GM19438 (cell line): Measurements from ENCODE around the gene EEPD1.
A peak's percentile ranks its signal among the peaks of the same experiment; 100 is the strongest.
"Not testable (repeated sequence)": the region's sequence is repeated elsewhere in the genome, so short reads cannot be mapped to it uniquely, and the experiment has no call there.

ENCODE experiments used
- ATAC-seq: cut with Tn5 transposase; IDR thresholded peaks from one replicate; pipeline ENCODE4 v1.9.1; 2021; ENCODE audit warnings: low read depth; ENCODE audit not compliant: unreplicated experiment

The EEPD1 gene

DNA sequence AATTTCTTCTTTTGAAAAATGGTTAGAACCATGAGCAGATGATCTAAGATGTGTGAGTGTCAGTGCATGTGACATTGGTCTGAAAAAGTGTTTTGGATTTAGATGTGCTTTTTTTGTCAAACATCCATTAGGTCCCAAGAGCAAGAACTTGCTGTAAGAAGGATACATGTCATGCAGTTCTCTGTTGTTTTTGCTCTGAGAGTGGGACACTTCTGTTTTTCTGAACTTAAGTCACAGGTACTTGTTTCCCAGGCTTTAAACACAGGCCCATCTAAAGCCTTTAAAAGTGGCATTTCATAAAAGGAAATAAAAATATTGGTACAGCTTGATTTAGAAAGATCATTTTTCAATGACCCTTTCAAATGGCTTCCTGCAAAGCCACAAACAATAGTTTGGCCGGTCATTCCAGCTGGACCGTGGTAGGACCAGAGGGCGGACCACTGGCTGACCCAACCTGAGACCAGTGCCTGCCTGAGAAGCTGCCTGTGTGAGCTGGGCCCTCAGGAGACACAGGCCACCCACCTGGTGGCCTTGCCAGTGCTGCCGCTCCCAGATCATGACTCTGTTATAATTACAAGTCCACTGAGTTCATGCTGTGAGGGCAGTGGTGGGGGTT, 92.7 kb downstream of the EEPD1 start:
- ATAC-seq, result no peak

DNA sequence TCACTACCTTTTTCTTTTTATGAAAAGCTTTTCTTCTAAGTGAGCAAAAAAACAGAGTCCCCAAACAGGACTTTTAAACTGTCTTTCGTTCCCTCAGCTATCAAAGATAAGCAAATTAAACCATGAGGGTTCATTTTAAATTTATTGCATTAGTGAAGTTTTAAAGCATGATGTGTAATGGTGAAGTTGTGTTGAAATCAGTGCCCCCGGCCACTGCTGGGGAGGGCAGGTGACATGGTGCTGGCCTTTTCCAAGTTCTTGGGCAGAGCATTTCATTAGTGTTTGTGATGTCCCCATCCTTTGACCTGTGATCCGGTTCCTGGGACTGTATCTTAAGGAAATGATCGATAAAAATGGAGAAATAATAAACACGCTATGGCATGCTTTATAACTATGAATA, 96.0 kb downstream of the EEPD1 start:
- no peak for ATAC-seq

DNA sequence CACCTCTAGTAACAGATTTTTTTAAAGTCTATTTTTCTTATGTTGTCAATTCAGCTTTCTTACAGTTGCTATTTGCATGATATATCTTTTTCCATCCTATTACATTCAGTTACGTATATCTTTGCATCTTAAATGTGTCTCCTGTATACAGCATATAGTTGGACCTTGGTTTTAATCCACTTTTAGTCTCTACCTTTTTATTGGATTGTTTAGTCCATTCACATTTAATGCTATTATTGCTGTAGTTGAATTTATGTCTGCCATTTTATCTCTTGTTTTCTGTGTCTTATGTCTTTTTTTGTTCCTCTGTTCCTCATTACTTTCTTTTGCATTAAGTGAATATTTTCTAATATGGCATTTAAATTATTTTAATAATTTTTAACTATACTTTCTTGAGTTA, 100.6 kb downstream of the EEPD1 start:
- ATAC-seq, result no peak

DNA sequence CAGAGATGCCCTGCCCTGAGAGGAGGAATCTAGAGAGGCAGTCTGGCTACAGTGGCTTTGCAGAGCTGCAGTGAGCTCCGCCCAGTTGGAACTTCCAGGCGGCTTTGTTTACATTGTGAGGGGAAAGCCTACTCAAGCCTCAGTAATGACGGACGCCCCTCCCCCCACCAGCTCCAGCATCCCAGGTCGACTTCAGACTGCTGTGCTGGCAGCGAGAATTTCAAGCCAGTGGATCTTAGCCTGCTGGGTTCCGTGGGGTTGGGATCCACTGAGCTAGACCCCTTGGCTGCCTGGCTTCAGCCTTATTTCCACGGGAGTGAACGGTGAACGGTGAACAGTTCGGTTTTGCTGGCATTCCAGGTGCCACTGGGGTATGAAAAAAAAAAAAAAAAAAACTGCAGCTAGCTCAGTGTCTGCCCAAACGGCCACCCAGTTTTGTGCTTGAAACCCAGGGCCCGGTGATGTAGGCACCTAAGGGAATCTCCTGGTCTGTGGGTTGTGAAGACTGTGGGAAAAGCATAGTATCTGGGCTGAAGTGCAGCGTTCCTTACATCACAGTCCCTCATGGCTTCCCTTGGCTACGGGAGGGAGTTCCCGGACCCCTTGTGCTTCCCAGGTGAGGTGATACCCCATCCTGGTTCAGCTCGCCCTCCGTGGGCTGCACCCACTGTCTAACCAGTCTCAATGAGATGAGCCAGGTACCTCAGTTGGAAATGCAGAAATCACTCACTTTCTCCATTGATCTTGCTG, 105.6 kb downstream of the EEPD1 start:
- not testable (repeated sequence) for ATAC-seq

DNA sequence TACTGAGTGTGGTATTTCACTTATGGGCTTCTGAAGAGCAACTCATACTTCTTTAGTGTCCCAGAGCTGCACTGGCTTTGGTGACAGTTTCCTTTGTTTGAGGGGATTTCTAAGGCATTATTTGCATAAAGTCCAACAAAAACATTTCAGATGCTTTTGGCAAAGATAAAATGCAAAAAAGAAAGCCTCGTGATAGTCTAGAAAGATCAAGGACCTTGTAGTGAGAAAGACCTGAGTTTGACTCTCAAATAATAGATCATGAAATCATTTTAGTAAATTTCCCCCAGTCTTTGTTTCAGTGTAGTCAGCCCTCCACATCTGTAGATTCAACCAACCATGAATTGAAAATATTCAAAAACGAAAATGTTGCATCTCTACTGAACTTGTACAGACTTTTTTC, 107.4 kb downstream of the EEPD1 start:
- no peak for ATAC-seq

DNA sequence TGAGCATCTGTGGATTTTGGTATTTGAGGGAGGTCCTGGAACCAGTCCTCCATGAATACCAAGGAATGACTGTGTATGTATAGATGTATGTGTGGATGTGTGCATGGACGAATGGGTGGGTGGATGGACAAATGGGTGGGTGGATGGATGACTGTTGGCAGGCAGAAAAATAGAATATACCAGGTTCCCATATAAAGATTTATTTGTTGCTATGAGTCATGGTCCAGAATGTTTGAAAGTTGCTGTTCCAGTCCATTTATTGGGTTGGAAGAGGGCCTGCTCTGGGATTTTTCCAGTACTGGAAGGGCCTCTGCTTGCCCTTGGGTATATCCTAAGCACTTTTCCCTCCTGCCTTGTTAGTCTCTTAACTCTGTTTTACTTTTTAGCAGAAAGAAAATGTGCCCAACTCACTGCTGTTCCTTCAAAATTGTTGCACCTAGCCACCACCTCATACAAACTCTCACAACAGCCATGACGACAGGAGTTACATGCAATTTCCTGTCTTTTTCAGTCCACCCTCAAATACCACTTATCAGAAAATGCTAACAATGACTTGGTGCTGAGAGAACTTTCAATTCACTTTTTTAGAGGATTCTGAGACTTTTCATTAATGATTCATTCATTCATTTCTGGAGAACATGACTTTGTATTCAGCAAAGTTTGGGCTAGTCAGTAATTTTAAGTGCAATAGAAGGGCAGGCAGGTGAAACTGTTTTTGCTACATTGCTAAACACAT, 108.1 kb downstream of the EEPD1 start:
- ATAC-seq, result peak; percentile 47

DNA sequence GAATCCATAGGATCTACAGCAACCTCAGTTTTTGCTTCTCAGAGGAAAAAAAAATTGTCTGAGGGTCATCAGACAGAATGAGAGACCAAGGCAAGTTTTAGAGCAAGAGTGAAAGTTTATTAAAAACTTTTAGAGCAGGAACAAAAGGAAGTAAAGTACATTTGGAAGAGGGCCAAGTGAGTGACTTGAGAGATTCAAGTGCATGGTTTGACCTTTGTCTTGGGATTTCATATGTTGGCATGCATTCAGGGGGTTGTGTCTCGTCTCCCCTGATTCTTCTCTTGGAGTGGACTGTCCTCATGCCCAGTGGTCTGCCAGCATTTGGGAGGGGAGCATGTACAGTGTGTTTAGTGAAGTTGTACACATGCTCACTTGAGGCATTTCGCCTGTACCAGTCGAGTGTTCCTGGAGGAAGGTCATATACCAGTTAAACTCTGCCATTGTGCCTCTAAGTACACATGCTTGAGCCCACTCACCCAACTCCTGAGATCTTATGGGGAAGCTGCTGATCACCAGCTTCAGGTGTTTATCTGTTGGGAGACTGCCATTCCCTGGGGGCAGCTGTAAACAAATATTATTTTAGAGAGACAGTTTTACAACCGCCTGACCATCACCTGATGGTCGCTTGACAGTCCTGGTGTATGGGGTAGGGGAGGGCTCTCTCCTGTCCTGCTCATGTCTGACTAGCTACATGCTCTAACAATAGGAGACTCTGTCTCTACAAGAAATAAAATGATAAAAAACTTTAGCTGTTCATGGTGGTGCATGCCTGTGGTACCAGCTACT, 109.4 kb downstream of the EEPD1 start:
- ATAC-seq, result no peak

DNA sequence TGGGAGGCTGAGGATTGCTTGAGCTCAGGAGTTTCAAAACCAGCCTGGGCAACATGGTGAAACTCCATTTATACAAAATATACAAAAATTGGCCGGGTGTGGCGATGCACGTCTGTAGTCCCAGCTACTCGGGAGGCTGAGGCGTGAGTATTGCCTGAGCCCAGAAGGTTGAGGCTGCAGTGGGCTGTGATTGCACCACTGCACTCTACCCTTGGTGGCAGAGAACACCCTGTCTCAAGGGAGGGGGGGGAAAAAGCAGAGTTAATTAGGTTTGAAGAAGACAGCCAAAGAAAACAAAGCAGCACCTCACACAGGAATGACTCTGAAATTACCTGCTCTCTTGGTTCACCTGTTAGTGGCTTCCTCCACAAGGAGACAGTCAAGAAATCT, 110.0 kb downstream of the EEPD1 start:
- no peak for ATAC-seq

DNA sequence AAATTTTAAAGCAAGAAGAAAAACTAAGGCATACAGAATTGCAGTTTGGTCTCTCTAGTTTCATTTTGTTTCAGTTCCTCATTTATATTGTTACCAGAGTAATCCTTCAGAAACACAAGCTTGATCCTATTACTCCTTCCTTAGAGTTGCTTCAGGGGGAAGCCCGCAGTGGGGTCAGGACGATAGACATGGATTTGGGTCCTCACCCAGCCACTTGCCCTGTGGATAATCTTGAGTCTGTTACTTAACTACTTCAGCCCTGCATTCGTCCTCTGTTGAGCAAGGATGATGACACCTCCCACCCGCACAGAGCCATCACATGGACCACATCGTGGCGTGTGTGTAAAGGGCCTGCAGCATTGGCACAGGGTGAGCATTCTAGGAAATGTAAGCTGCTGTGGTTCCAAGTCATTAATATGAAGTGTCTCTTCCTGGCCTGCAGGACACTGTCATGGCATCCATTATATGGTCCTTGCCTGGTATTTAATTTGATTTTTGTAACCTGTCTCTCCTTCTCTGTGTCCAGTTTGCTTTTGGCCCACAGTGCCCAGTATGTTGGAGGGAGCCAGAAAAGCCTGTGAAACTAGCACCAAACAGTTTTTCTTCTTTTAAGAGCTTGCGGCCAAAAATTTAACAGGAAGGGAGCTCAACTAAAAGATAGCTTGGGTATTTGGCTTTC, 111.2 kb downstream of the EEPD1 start:
- peak; percentile 55 for ATAC-seq

DNA sequence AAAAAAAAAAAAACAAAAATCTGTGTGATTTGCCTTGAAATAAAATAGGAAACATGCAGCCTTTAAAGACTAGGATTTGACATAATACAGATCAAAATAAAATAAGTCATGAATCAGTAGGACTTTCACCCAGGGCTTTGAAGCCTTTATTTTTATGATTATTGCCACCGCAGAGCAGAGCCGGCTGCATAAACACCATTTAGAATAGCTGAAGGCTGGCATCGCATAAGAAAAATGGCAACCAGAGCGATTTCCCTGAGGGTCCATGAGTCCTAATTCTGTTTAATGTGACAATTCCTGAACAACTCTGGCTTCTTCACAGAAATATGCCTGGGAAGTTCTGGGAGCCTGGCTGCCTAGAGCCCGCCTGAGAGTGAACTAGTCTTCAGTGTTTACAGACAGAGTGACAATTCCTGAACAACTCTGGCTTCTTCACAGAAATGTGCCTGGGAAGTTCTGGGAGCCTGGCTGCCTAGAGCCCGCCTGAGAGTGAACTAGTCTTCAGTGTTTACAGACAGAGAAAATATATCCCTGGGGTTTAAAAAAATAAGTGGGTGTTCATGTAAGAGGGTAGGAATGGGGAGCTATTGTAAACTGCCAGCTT, 112.0 kb downstream of the EEPD1 start:
- no peak for ATAC-seq

DNA sequence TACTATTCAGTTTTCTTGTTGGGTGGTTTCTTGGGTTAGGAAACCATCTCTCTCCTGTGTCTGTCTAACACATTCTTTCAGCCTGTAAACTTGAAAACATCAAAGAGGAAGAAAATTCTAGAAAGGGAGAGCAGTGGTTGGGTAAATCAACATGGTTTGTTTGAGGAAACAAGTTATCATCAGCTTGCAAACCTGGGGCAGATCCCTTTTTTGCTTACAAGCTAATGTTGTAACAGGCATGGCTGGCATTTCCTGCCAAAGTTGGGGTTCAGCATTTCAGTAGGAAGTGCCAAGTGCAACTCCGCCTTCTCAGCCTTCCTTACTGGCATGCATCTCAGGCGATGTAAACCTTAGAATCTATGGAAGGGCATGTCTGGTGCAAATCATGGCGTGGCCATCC, 112.6 kb downstream of the EEPD1 start:
- ATAC-seq, result no peak

DNA sequence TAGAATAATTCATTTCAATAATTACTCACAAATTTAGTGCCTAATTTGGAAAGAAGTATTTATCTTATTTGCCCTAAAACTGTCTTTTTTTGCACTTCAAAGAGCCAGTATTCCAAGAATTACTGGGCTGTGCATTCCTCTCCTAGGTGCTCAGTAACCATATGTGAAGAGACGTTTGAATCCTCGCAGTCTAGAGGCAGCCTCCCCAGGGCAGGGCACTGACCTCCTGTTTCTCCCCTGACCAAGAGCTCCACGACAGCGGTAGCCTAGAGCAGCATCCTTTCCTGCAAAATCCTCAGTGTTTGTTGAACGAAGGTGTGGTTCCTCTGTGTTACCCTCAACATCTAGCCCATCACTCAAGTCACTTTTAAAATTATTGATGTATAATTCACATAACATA, 113.1 kb downstream of the EEPD1 start:
- no peak for ATAC-seq

DNA sequence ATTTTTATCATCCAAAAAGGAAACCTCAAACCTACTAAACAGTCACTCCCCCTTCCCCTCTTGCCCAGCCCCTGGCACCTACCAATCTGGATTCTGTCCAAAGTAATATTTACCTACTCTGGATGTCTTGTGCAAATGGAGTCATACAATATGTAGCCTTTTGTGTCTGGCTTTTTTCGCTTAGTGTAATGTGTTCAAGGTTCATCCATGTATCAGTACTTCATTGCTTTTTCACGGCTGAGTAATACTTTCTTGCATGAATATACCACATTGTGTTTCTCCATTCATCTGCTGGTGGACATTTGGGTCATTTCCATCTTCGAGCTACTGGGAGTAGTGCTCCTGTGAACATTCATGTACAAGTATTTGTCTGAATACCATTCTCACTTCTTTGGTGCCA, 113.6 kb downstream of the EEPD1 start:
- no peak for ATAC-seq

DNA sequence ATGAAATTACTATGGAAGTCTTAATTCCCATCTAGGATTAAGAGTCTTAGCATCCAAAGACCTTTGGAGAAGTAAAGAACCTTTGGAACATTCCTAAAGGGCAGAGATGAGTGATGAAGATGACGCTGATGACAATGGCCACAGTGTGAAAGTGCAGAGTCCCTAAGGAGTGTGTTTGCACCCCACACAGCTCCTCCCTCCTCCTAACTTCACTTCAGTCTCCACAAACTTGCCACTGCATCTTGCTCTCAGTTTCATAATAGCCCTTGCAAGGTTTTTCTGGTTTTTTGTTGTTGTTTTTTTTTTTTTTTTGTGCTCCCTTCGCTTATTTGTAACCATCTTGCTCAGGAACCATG, 119.1 kb downstream of the EEPD1 start:
- no peak for ATAC-seq

DNA sequence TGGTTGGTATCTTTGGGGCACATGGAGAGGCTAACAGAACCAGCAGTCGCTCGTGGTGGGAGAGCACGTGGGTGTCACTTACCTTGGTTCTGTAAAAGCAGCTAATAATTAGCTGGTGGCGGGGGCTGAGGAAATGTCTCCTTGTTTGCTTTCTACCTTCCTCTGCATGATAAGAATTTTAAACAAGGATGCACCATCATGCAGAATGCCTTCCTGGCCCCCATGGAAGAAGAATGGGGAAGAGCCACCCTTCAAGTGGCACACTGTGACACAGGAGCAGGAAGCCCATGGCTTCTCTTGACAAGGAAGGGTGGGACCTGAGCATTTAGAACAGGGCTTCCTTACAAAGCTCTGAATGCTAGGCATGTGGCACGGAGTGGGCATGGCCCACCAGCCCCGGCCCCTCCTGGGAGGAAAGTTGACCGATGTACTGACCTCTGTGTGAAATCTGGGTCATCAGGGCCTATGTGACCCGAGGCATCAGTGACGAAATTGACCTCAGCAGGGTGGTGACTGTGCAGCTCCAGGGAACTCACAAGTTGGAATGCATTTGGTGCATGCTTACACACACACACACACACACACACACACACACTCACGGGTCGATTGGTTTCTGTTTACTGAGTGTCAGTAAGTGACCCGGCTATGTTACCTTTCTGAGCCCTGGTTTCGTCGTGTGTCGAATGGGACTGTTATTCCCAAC, 119.7 kb downstream of the EEPD1 start:
- no peak for ATAC-seq

DNA sequence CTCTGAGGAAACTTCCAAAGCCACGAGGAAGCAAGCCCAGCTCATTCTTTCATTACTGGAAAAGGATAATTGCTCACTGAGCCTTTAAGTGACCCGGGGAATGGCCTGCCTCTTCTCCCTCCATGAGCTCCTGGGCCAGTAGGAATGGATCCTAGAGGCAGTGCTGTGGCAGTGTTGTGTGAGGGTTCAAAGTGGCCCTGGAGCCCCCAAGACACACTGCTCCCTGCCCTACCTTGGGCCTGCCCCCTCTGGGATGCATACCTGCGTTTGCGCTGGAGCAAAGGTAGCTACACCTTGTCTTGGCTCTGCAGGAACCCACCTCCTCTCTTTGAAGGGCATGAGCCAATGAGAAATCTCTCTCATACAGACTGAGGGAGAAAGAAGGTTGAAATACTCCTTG, 120.8 kb downstream of the EEPD1 start:
- ATAC-seq, result no peak

DNA sequence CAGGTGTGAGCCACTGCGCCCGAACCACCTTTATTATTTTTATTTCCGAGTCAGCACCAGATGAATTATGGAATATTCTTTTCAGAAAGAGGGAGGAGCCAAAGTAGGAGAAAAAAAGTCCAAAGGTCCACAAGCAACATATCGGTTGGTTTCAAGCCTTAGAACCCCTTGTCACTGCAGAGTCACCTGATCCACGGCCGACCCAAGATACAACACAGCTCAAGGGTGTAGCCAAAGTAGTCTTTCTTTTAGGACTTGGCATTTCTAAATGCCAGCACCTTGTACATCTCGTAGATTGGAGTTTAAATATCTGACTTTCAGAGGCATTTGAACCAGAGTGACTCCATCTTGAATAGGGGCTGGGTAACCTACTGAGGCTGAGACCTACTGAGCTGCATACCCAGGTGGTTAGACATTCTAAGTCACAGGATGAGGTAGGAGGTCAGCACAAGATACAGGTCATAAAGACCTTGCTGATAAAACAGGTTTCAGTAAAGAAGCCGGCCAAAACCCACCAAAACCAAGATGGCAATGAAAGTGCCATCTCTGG, 122.8 kb downstream of the EEPD1 start:
- ATAC-seq, result no peak

DNA sequence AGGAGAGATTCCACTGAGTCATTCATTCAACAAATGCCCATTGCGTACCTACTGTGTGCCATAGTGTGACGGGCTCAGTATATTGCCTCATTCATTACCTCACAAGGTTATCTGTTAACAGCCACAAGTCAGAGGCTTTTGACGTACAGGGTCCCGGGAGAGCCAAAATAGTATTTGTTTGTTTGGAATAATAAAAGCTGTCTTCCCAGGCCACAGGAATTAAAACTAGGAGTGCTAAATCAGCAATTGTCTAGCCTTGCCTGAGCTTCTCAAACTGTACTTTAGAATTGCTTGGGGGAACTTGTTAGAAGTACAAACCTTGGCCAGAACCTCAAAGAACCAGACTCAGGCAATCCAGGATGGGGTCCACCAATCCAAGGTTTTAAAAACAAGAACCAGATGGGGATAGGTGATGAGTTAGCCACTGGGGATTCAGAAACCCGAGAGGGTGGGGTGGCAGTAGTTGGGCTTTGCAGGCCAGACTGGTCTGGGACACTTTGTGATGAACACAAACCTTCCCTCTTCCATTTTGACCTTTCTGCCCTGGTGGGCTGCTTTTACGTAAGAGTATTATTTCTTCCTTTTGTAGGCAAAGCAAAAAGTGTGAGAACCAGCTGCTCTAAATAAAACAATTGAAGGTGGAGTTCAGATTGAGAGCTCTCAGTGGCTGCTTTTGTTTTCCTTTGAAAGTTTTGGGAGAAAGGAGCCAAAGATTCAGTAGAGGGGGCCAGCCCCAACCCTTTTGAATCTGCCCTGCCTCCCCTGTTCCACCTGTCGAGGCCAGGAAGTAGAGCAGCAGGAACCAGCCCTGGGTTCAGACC, 123.6 kb downstream of the EEPD1 start:
- no peak for ATAC-seq

DNA sequence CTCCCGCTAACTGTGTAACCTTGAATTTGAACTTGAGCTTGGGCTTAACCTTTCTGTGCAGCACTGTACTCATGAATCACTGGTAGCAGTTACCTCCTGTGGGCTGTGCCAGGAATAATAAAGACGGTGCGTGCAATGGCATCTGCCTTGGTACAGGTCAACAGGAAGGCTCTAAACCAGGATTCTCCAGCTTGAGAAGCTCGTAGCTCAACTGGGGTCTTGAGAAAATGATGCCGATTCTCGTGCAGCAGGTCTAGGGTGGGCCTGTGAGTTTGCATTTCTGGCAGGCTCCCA, 124.1 kb downstream of the EEPD1 start:
- ATAC-seq, result no peak
